ENCODE measurements around the gene NAP1L1.

NAP1L1 gene, protein sequence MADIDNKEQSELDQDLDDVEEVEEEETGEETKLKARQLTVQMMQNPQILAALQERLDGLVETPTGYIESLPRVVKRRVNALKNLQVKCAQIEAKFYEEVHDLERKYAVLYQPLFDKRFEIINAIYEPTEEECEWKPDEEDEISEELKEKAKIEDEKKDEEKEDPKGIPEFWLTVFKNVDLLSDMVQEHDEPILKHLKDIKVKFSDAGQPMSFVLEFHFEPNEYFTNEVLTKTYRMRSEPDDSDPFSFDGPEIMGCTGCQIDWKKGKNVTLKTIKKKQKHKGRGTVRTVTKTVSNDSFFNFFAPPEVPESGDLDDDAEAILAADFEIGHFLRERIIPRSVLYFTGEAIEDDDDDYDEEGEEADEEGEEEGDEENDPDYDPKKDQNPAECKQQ

DNA sequence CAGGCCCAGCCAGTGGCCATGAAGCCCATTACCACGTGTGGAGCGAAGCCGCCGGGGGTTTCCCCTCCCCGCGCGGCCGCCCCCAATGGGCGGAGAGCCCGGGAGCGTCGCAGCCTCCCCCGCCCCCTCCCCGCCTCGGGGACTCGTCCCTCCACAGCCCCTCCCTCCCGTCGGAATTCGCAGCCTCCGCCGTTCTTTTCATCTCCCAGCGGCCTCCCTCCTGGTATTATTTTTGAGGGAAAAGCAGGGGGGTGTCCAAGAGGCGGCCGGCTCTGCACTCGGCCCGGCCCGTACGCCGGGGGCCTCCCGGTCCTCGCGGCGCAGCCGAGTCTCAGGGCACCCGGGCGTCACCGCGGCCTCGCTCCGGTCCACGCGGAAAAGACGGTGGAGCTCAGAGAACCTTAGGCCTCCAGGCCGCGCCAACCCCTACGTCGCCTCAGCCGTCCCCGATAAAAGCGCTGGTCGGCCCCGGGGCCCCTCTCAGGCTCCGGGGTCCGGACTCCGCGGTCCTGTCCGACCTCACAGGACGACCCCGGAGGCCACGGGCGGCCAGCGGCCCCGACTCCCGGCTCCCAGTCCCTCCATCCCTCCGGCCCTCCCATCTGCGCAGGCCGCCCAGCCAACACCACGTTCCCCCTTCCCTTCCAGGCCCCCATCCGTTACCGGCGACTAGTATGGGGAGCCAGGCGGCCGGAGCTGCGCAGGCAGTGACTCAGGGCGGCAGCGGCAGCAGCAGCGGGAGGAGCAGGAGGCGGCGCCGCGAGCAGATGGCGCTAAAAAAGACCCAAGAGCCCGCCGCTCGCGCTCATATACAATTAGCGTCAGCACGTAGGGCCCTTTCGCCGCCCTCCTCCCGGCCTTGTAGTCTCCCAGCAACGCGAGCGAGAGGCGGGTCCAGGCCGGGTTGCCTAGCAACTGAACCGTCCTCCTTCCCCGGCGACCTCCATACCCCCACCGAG is at the start of gene NAP1L1:
Gene NAP1L1, minus strand, starts transcription at position 782 of the 959 bp plus-strand sequence. CDS start 10,466 bp downstream, outside the sequence.
- peak; percentile 89 to 93 (median 92) for DNase-seq

DNA sequence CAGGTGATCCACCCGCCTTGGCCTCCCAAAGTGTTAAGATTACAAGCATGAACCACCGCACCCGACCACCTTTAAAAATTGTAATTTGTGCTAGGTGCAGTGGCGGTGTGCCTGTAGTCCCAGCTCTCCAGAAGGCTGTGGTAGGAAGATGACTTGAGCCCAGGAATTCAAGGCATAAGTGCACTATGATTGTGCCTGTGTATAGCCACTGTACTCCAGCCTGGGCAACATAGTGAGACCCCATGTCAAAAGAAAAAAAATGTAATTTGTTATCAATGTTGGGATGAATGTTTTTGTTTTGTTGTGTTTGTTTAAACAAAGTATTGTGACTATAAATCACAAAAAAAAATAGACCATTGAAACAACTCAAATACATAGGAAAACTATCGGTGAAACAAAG is 43.1 kb upstream of the NAP1L1 start:
- no peak for DNase-seq

DNA sequence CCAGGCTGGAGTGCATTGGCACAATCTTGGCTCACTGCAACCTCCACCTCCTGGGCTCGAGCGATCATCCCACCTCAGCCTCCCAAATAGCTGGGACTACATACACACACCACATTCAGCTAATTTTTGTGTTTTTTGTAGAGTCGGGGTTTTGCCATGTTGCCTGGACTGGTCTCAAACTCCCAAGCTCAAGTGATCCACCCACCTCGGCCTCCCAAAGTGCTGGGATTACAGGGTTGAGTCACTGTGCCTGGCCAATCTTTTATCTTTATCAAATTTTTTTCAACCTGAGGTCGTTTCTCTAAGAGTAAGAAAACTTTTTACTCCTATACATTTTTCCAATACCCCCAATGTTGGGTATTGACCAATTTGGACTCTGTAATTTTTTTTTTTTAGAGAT is 40.0 kb upstream of the NAP1L1 start:
- DNase-seq: no peak

DNA sequence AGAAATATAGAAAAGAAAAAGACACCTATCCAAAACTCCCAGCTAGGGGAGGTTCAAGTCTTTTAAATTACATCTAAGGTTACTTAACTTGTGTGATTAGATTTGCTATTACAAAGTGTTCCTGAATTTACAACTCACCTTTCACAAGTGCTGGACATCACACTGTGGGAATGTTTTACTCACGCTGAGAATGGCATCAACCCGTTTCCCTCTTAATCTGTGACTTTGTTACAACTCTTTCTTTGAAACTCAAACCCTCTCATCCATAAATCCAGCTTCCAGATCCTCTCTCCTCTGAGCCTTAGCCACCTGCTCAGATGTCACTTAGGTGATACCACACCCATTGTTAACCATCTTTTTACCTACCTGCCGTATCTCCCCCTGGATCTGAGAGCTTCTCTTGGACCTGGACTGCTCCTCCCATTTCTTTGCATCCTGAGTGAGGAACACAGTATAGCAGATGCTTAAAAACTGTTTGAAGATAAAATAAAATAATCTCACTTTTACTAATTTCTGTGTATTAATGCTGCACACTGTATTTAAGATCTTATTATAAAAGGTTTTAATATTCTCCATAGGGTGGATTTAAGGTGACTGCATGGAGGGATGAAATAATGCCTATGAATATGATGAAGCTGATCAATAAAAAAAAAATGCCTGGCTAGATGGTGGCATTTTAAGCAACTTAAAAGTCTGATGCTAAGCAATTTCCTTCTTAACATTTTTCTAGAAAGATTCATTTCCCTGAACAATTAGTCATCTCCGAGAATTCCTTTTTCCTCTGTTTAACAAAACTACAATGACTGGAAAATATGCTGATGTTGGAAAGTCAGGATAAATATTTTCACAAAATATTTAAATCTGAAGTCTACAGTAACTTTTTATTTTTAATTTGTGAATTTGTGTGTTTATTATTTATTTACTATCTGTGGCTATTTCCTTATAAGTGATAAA is 39.1 kb upstream of the NAP1L1 start:
- no peak for DNase-seq

DNA sequence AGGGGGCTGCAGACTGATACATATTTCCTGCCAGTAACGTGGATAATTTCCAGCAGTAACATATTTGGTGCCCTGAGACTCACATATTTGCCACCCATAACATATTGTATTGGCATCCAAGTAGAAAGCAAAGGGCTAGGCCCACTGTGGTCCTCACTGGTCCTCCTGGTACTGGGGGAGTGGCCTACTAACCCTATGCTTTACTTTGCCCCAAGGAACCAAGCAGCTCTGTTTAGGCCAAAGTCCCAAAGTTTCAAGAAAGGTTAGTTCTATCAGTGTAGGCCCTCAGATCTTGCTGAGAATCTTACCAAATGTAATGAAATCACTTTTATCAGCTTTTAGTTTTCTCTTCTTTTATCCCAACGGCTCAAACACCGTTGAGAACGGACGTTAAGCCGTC is 35.4 kb upstream of the NAP1L1 start:
- no peak for DNase-seq

DNA sequence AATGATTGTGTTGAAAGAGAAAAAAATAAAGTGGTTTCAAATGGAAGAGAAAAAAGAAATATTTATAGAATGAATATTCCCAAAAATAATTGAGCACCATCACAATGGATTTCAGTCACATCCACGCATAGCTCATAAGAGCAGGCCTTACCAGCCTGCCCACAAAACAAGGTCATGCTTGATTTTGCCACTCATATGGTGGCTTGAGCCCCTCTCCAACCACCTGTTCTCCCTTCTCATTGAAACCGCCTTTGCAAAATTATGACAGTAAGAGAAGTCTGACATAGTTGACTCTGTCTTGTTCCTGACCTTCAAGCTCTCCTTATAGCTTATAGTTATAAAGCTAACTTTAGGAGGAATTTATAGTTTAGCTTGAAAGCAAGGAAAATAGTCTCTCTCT is 33.3 kb upstream of the NAP1L1 start:
- DNase-seq: no peak

DNA sequence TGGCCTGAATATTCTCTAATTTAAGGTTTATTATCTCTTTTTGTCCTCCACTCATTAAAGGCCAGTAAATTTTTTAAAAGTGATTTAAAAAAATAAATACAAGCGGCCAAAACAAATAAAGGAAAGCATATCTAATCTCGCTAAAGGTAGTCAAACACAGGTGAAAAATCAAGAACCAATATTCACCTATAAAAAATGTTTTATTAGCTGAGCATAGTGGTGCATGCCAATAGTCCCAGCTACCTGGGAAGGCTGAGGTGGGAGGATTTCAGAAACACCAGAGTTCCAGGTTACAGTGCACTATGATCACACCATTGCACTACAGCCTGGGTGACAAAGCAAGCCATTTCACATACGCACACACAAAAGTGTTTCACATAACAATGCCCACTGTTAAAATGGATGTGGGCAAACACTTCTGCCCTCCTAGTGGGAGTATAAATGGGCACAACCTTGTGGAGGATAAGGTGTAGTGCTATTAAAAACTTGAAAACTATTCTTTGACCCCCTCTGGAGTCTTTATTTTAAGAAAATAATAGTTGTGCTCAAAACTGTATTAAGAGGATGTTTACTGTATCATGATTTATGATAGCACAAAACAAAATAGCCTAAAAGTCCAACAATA is 32.7 kb upstream of the NAP1L1 start:
- no peak for DNase-seq

DNA sequence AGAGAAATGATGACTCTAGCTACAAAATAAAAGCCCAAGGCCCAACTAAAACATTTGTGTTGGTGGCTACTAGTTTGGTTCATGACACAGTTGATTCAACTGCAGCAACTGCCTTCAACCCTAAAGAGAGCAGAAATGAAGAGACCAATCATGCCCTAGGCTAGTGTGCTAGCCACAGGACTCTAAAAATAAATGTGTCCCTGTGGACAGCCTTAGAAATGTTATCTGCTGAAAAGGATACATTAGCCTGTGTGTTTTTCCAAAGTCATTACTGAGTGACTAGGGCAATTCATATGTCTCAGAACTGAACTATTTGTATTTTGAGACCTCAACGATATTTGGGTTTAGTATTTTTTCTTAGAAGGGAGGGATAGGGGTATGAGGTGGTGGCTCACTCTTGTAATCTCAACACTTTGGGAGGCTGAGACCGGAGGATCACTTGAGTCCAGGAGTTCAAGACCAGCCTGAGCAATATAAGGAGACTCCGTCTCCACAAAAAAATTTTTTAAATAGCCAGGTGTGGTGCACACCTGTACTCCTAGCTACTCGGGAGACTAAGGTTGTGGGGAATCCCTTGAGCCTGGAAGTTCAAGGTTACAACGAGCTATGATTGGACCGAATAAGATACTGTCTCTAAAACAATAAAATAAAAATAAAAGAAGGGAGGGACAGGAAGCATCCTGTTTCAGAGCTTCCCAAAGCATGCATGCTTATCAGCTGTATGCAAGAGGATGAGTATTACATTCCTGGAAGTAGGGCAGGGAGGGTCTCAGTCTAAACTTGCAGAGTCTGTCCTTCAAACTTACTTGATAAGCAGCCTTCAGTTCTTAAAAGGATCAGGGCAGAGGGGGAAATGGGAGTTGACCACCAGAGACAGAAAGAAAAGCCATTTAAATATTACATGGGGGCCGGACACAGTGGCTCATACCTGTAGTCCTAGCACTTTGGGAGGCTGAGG is 29.6 kb upstream of the NAP1L1 start:
- no peak for DNase-seq

DNA sequence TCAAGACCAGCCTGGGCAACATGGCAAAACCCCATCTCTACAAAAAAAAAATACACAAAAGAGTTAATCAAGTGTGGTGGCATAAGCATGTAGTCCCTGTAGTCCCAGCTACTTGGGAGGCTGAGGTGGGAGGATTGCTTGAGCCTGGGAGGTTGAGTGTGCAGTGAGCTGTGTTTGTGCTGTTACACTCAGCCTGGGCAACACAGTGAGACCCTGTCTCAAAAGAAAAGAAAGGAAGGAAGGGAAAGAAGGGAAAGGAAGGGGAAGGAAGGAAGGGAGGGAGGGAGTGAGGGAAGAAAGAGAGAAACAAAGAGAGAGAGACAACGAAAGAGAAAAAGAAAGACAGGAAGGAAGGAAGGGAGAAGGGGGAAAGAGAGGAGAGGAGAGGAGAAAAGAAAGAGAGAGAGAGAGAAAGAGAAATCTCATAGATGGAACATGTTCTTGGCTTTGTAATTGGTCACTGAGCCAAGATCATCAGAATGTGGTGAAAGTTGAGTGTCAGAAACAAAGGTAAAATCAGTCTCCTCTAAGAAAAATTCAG is 26.8 kb upstream of the NAP1L1 start:
- DNase-seq: no peak

DNA sequence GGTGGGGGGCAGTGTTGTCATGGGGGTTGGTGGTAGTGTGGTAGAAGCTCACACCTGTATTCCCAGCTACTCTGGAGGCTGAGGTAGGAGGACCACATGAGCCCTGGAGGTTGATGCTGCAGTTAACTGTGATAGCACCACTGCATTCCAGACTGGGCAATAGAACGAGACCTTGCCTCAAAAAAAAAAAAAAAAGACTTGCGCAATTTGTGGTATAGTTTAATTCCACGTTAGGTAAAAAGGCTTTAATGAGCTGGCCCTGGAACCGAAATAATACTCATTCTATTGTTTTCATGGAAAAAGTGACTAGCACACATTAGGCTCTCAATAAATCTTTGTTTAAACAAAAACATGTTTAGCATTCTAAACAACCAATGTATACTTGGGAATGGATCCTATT is 25.4 kb upstream of the NAP1L1 start:
- no peak for DNase-seq

DNA sequence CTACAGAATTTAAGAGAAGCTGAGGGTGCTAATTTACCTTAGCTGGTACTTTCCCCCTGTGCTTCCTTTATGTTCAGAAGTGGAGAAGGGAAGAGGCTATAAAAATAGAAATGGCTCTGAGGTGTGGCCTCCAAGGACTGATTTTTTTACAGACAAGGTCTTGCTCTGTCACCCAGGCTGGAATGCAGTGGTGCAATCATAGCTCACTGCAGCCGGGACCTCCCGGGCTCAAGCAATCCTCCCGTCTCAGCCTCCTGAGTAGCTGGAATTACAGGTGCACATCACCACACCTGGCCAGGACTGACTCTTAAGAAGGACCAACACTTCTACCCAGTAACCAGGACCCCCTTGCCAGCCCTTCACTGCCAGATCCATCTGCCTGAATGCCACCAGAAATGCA is 23.9 kb upstream of the NAP1L1 start:
- no peak for DNase-seq

DNA sequence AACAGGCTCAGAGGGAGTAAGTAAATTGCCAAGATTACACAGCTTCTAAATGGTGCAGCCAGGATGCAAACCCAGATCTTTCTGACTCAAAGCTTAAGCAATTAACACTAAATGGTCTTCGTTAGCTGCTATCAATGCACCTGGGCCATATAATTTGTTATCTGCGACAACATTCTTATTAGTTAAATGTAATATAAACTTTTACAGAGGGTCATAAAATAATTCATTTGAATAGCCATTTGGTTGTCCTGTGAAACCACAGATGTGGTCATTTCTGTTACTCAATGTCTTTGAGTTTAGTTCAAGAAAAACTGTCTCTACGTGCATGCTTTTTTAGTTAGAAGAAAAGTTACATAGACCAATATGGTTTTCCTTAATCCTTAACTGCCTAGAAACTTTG is 22.1 kb upstream of the NAP1L1 start:
- no peak for DNase-seq

DNA sequence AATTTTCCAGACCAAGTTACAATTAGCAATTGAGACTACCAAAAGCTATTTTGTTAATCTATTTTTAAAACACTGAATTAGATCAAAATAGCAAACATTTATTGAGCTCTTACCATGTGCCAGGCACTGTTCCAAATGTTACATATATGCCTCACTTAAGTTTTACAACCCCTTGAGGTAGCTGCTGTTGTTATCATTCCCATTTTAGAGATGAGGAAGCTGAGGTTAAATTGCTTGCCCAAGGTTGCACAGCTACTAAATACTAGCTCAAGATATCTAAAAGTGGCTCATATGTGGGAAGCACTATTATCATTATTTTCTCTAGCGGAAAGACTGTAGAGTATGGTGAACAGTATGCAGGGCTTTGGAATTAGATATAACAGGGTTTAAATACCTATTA is 19.5 kb upstream of the NAP1L1 start:
- no peak for DNase-seq

DNA sequence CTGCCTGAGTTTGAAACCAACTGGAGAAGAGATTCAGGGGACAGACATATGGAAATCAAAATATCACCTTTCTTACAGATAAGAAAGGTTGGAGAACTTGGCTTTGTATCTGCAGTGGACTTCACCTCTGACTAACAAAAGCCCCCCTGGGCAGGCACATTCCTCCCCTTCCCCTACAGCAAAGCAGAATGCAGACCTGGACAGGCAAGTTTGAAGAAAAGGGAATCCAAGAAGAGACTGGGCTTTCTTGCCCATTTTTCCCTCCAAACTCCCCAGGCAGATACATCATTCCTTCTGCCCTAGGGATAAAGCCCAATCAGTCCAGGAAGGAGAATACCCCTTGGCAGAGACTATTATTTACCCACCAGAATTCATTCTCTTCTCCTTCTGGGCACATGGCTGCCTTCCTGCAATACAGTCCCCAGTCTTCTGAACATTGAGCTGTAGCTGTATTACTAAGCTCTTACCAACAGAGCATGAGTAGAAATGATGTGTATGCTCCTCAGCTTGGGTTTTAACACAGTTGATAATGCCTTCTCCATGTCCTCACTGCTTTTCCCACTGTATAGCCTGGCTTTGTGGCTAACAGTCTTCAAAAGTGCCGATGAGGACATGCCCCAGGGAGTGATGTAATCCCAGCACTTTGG is 17.4 kb upstream of the NAP1L1 start:
- DNase-seq: no peak

DNA sequence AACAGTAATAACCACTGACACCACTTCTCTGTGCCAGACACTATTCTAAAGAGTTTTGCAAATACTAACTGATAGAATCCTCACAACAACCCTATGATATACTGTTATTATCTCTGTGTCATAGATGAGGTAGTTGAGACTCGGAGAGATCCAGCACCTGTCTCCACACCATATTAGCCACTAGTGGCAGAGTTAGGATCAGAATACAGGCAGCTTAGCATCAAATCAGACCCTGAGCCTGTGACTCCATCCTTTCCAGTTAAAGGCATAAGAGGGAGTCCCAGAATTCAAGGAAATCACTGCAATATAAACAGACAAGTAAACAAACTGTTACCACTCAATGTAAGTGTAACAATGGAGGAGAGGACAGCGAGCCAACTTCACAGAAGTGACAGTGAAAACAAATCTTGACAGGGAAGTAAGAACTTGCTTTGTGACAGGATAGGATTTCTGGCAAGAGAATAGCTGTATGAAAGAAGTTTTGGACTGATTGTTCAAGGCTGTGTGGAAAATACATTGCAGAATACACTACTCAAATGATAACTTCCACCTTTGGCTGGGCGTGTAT is 11.7 kb upstream of the NAP1L1 start:
- no peak for DNase-seq

DNA sequence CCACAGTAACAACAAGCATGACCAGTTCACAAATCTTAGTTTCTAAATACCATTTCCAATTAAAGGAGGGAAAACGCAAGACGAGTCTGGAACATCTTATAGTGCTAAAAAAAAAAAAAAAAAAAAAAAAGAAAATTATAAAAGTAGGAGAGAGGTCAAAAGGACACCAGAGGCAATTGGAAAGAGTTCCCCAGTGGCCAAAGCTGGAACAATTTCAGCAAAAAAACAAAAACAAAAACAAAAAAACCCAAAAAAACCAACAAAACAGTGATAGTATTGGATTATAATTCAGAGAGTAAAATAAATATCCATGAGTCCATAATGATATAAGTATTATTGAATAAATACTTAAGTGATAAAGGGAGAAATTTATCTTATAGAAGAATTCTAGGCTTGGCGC is 10.3 kb upstream of the NAP1L1 start:
- DNase-seq: no peak

DNA sequence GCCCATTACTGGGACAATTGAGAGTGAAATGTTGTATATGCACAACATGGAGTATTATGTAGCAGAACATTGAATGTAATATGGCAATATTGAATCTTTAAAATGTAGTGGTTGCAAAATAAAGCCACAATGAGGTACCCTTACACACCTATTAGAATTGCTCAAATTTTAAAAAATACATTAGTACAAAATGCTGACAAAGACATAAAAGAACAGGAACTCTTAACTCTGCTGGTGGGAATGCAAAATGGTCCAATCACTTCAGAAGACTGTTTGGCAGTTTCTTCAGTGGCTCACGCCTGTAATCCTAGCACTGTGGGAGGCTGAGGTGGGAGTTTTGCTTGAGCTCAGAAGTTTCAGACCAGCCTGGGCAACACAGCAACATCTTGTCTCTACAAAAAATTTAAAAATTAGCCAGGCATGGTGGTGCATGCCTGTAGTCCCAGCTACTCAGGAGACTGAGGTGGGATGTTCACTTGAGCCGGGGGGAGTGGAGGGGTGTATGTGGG is 6.8 kb upstream of the NAP1L1 start:
- DNase-seq: no peak

DNA sequence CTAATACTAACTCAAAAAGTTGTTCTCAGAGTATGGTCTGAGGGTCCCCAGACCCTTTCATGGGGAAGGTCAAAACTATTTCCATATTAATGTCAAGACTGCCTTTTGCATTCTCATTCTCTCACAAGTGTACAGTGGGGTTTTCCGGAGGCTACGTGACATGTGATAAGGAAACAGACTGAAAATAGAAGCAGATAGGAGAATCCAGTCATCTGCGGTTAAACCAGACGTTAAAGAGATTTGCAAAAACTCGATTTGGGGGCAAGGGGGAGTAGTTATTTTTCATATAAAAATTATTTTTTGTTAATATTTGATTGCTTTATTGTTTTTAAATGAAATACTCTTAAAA is 1.0 kb upstream of the NAP1L1 start:
- no peak for DNase-seq

DNA sequence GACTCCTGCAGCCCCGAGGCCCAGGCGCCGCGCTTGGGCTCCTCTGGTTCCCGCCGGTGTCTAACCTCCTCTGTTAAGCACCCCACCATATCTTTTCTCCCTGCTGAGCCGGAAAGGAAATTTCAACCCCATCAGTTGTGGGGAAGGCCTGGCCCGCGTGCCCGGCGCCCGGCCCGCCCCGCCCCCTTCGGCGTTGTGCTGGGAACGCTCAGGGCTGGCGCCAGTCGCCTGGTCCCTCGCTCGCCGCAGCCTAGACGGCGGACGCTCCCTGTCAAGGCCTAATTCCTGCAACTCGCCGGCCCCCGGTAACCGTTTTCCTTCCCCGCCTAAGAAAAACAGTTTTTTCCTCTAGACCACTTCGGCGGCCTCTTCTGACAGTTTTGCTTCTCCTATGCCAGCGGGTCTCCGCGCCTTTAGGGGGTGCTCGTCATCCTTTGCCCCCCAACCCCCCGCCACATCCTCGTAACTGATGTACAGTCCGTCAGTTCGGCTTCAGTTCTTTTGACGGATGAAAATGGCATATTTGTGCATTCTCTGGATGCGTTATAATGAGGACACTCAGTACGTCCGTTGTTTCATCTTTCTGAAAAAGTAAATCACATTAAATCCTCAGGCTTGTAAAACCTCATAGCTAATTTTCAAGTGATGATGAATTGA is 506 bp upstream of the NAP1L1 start:
- DNase-seq: peak in 1 of 4 experiments; percentile 41

Data from activated CD4-positive, CD25-positive, alpha-beta regulatory T cell (primary cell).